IPS DF 6.9 (cell line): ENCODE results near the gene TUBGCP5.
"Not testable (repeated sequence)": the region's sequence is repeated elsewhere in the genome, so short reads cannot be mapped to it uniquely, and the experiment has no call there.

Experiments used
- DNase-seq: peaks from one replicate; pipeline ENCODE4 v3.0.0-alpha.2; 2013; ENCODE audit warnings: low read depth, low spot score
- H3K27ac ChIP-seq: one replicate; pipeline ENCODE4 v1.5.1; 2013; ENCODE audit warnings: low read length, control low read depth
- H3K27me3 ChIP-seq: 2 replicates; pipeline ENCODE4 v1.6.1; 2013; ENCODE audit warnings: mild to moderate bottlenecking, low read length; ENCODE audit not compliant: control insufficient read depth, insufficient read depth
- H3K36me3 ChIP-seq: 2 replicates; pipeline ENCODE4 v1.6.1; 2013; ENCODE audit warnings: low read length; ENCODE audit not compliant: control insufficient read depth, insufficient read depth
- H3K4me1 ChIP-seq: 2 replicates; pipeline ENCODE4 v1.6.1; 2013; ENCODE audit warnings: low read length; ENCODE audit not compliant: control insufficient read depth, insufficient read depth
- H3K4me3 ChIP-seq: 2 replicates; pipeline ENCODE4 v1.5.1; 2013; ENCODE audit warnings: mild to moderate bottlenecking, low read length
- H3K9me3 ChIP-seq: 2 replicates; pipeline ENCODE4 v1.6.1; 2013; ENCODE audit warnings: low read length, inconsistent platforms; ENCODE audit not compliant: control insufficient read depth, insufficient read depth
- WGBS: extraction: QIAGEN DNeasy Blood & Tissue Kit; methylation state at CpG from one replicate; pipeline ENCODE4 v1.1.7; 2013; ENCODE audit warnings: mixed read lengths, missing lambda C conversion rate; ENCODE audit not compliant: insufficient read length, insufficient coverage; 5-methylcytosine and 5-hydroxymethylcytosine counted together

Gene TUBGCP5

DNA sequence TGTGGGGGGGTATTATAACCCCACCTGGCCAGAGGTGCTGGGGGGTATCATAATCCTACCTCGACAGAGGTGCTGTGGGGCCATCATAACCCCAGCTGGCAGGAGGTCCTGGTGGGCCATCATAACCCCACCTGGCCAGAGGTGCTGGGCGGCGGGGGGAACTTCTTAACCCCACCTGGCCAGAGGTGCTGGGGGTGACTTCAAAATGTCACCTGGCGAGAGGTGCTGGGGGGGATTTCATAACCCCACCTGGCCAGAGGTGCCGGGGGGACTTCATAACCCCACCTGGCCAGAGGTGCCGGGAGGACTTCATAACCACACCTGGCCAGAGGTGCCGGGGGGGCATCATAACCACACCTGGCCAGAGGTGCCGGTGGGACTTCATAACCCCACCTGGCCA, 2.4 kb upstream of the TUBGCP5 start:
- not testable (repeated sequence) for DNase-seq, H3K36me3 ChIP-seq, H3K4me3 ChIP-seq, H3K4me1 ChIP-seq, H3K9me3 ChIP-seq, H3K27ac ChIP-seq, H3K27me3 ChIP-seq
- WGBS, result no CpG with 5 or more reads among the region's 8 CpGs

DNA sequence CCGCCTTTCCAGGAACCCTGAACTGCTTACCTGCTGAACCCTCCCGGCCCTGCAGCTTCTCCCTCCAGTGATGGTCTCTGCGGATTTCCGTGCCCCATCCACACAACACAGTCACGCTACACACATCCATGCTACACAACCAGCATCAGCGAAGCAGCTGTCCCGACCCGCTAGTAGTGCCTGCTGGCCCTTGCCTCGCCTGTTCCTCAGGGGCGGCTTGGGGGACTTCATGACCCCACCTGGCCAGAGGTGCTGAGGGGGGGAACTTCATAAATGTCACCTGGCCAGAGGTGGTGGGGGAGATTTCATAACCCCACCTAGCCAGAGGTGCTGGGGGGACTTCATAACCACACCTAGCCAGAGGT, 530 bp upstream of the TUBGCP5 start:
- Histone ChIP-seq H3K36me3 (no peaks in the 10 kb centered on the region), H3K27me3 (no peaks in the 10 kb centered on the region), H3K9me3 (no peaks in the 10 kb centered on the region), H3K27ac (no peak overlapping the region), H3K4me1 (no peaks in the 10 kb centered on the region), H3K4me3 (peak overlapping the region; percentile 32; the same call in 1 of the 2 replicates)
- no peak for DNase-seq
- WGBS, result no CpG with 5 or more reads among the region's 10 CpGs

DNA sequence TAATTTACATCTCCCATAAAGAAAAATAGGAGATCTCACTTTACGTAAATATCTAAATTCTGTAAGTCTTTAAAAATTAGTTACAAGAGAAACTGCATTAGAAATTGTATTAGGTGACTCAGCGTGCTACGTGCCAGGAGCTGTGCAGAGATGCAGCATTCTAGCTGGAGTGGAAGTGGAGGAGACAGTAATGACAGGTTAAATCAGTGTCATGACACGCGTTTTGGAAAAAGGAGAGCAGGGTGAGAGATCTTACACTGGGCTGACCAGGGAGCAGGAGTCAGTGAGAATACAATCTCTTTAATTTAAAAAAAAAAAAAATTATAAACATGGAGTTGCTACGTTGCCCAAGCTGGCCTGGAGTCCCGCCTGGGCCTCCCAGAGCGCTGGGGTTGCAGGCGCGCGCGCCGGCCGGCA, 635 bp downstream of the TUBGCP5 start:
- H3K4me3 ChIP-seq, result peak overlapping the region; percentile 65
- no peak for DNase-seq
- H3K36me3 ChIP-seq, result no peaks in the 10 kb centered on the region
- no peak overlapping the region for H3K27ac ChIP-seq
- H3K27me3 ChIP-seq, result no peaks in the 10 kb centered on the region
- no peaks in the 10 kb centered on the region for H3K9me3 ChIP-seq
- WGBS, result no CpG with 5 or more reads among the region's 14 CpGs
- H3K4me1 ChIP-seq, result no peaks in the 10 kb centered on the region

DNA sequence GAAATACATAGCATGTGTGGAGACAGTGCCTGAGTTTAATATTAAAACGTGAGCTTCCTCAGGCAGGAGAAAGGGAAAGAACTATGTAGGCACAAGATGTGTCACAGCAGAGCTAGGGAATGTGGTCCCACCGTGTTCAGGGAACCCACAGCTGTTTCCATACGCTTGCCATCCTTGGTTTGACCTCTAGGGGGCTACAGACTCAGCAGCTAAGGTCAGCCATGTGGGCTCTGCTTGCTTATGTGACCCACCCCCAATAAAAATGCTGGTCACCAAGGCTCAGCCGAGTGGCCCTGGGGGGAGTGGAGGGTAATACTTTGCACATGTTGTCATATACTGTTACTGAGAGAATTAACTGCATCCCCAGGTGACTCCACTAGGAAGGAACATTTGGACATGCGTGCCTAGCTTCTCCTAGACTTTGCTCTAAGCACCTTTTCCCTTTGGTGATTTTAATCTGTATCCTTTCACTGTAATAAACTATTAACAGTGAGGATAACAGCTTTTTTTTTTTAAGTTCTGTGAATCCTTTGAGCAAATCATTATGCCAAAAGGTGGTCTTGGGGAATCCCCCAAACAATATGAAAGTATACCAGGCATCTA, 3.3 kb downstream of the TUBGCP5 start:
- Histone ChIP-seq H3K9me3 (no peaks in the 10 kb centered on the region), H3K27ac (no peak overlapping the region), H3K36me3 (no peaks in the 10 kb centered on the region; the same call in 1 of the 2 replicates), H3K4me3 (no peak overlapping the region), H3K27me3 (no peaks in the 10 kb centered on the region), H3K4me1 (no peaks in the 10 kb centered on the region)
- no CpG with 5 or more reads among the region's 5 CpGs for WGBS
- peak; percentile 77 for DNase-seq

DNA sequence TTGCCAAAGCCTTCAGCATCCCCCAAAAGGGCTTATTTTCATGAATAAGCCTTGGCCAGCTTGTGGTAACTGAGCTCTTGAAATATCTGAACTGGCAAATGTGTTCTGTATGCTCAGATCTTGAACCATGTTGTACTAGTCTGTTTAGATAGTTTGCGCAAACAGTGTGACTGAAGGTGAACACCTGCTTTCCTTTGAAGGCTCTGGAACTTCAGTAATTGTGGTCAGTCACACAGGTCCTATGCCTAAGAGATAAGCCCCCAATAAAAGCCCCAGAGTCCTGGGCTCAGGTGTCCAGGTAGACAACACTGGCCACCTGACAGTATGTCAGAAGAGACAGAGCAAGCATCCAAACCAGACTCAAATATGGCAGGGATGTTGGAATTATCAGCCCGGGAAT, 5.4 kb downstream of the TUBGCP5 start:
- Histone ChIP-seq H3K4me3 (no peak overlapping the region), H3K9me3 (no peaks in the 10 kb centered on the region), H3K4me1 (no peaks in the 10 kb centered on the region), H3K27me3 (no peaks in the 10 kb centered on the region), H3K27ac (no peak overlapping the region), H3K36me3 (no peaks in the 10 kb centered on the region; the same call in 1 of the 2 replicates)
- DNase-seq, result no peak
- WGBS, result no CpG with 5 or more reads among the region's 2 CpGs

DNA sequence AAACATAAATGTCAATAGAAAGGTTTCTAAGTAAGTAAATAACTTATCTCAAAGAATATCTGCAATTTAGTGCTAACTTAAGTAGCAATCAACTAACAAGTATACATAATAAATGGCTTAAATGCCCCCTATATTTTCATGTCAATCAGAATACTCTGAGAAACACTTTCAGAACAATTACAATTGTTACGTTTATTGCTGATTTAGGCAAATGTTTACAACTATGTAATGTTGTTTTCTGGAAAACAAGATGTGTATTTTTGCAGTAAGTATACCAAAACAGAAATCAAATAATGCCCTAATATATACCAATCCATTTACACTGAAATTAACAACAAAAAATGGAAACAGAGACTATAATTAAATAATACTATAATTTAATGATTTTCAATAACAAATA, 13.2 kb downstream of the TUBGCP5 start:
- no peaks in the 10 kb centered on the region; the same call in 1 of the 2 replicates for H3K36me3 ChIP-seq
- no peaks in the 10 kb centered on the region for H3K4me1 ChIP-seq
- DNase-seq, result no peak
- no peak overlapping the region for H3K4me3 ChIP-seq
- H3K27ac ChIP-seq, result no peak overlapping the region
- no peaks in the 10 kb centered on the region for H3K27me3 ChIP-seq
- H3K9me3 ChIP-seq, result no peaks in the 10 kb centered on the region
- no CpG with 5 or more reads among the region's 1 CpG for WGBS

DNA sequence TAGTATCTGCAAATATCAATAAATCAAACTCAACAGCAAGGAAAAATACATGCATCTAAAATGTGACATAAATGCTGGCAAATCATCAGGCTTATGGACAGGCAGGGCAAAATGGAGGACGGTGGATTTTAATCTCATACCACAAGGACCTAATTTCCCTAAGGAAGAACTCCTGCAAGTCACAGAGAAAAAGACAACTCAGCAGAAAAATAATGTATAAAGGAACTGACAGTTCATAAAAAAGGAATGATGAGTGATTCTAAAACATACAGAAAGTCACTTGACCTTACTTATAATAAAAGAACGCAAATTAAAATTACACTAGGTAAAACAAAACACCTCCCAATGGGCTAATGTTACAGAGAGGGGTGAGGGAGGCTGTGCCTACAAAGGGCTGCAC, 17.2 kb downstream of the TUBGCP5 start:
- H3K27me3 ChIP-seq, result no peaks in the 10 kb centered on the region
- no peak overlapping the region for H3K27ac ChIP-seq
- no peaks in the 10 kb centered on the region for H3K9me3 ChIP-seq
- no peak overlapping the region for H3K4me3 ChIP-seq
- no peak for DNase-seq
- H3K4me1 ChIP-seq, result no peaks in the 10 kb centered on the region
- WGBS, result no CpG with 5 or more reads among the region's 2 CpGs
- peaks cover 4% of the 10 kb centered on the region; the same call in 1 of the 2 replicates for H3K36me3 ChIP-seq

DNA sequence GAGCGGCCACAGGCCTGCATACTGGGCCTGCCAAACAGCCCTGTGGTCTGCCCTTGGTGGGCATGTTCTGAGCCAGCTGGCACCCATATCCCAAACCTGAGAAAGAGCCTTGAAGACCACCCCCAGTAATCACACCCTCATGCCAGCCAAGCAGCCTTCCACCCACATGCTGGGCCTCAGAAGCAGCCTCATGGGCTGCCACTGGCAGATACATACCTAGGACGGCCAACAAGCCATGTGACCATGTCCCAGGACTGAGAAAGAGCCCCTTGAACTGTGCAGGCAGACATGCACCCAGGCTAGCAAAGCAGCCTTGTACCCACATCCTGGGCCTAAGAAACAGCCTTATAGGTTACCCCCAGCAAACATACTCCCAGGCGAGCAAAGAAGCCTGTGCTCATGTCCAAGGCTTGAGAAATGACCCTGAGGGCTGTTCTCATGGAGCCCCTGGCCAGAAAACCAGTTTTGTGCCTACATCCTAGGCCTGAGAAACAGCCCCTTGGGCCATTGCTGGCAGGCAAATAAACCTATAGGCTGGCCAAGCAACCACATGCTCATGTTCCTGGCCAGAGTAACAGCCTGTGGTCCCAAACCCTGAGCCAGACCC, 24.9 kb downstream of the TUBGCP5 start:
- DNase-seq, result no peak
- no peaks in the 10 kb centered on the region for H3K27me3 ChIP-seq
- no peak overlapping the region for H3K4me3 ChIP-seq
- no peaks in the 10 kb centered on the region for H3K9me3 ChIP-seq
- no peak overlapping the region for H3K27ac ChIP-seq
- no peaks in the 10 kb centered on the region; the same call in 1 of the 2 replicates for H3K4me1 ChIP-seq
- no CpG with 5 or more reads among the region's 3 CpGs for WGBS
- peaks cover 4% of the 10 kb centered on the region; the same call in 1 of the 2 replicates for H3K36me3 ChIP-seq

DNA sequence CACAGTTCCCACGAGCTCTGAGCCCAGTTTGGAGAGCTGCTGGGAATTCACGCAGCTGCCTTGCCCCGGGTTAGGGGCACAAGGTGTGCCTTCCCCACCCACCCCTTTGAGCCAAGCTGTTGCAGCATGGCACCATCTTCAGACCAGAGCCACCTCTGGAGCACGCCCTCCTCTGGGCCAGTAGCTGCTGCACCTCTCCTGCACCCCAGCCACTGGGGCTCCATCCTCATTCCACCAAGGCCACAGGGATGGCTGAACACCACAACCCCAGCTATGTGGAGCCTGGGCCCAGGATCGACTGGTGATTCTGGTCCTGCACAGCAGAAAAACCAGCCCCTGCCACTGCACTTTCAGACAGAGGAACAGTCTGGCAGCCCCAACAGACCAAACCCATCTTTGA, 25.7 kb downstream of the TUBGCP5 start:
- Histone ChIP-seq H3K9me3 (no peaks in the 10 kb centered on the region), H3K4me1 (no peaks in the 10 kb centered on the region; the same call in 1 of the 2 replicates), H3K27ac (no peak overlapping the region), H3K27me3 (no peaks in the 10 kb centered on the region), H3K4me3 (no peak overlapping the region), H3K36me3 (no peaks in the 10 kb centered on the region)
- DNase-seq, result no peak
- no CpG with 5 or more reads among the region's 5 CpGs for WGBS

DNA sequence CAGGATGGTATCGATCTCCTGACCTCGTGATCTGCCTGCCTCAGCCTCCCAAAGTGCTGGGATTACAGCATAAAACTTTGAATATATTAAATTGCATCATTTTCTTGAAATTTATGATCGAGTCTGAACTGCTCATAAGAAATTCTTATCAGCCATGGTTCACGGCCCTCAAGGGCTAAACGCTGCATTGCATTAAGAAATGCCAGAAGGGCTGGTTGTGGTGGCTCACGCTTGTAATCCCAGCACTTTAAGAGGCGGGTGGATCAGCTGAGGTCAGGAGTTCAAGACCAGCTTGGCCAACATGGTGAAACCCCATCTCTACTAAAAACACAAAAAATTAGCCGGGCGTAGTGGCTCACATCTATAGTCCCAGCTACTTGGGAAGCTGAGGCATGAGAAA, 26.8 kb downstream of the TUBGCP5 start:
- not testable (repeated sequence) for H3K4me1 ChIP-seq, H3K4me3 ChIP-seq, H3K27ac ChIP-seq, H3K36me3 ChIP-seq, H3K27me3 ChIP-seq, DNase-seq, H3K9me3 ChIP-seq
- no CpG with 5 or more reads among the region's 9 CpGs for WGBS

DNA sequence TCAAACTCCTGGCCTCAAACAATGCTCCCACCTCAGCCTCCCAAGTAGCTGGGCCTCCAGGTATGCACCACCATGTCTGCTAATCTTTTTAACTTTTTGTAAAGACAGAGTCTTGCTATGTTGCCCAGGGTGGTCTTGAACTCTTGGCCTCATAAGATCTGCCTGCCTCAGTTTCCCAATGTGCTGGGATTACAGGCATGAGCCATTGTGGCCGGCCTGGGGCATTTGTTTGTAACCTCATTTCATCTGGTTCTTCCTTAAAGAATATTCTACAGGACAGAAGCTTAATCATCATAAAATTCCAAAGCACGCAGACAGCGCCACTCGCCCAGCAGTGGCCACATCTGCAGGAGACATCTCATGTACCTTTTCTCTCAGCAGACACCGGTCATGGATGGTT, 35.6 kb downstream of the TUBGCP5 start:
- no peaks in the 10 kb centered on the region for H3K9me3 ChIP-seq
- no peak for DNase-seq
- WGBS, result no CpG with 5 or more reads among the region's 5 CpGs
- no peaks in the 10 kb centered on the region for H3K27me3 ChIP-seq
- H3K27ac ChIP-seq, result no peak overlapping the region
- H3K4me1 ChIP-seq, result no peaks in the 10 kb centered on the region
- peaks cover 6% of the 10 kb centered on the region; the same call in 1 of the 2 replicates for H3K36me3 ChIP-seq
- H3K4me3 ChIP-seq, result no peak overlapping the region
